ENCODE results near the gene CYBC1. TPM values are rescaled to one million over a fixed set of nuclear protein-coding genes. Genes with fewer than 3 reads are reported as not detected.
A peak's percentile ranks its signal among the peaks of the same experiment; 100 is the strongest.

CYBC1 gene
- polyA plus RNA-seq, 3 donors = 43.7 to 56.5 (median 51.1) TPM

DNA sequence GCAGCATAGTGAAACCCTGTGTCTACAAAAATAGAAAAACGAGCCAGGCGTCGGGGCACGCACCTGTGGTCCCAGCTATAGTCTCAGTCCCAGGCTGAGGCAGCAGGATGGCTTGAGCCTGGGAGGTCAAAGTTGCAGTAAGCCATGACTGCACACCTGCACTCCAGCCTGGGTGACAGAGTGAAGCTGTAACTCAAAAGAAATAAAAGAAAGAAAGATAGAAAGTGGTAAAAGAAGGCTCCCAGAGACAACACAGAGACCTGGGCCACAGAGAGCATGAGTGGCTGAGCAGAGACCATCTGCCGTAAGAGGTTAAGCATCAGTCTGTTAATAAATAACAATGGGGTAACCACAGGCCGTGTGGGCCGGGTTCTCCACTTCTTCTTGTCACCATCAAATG lies 47.7 kb downstream of the CYBC1 start:
- DNase-seq (ENCODE audit: extremely low read depth in 1 of 11, low read depth in 9 of 11, low spot score in 4 of 11) = no peak

DNA sequence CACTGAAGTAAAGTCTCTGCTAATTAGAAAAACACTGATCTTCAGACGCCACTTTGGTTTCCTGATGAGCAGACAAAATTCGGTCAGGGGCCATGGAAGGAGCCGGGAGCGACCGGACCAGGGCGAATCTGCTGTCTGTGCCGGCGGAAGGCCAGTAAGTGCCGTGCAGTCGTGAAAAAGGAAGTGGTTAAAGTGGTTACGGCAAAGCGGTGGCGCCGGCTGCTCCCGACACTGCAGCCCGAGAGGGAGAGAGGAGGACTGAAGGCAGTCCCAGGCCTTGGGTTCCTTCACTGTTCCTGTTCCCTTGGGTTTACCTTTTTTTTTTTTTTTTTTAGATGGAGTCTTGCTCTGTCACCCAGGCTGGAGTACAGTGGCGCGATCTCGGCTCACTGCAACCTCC lies 49.7 kb downstream of the CYBC1 start:
- DNase-seq (ENCODE audit: extremely low read depth in 1 of 11, low read depth in 9 of 11, low spot score in 4 of 11) = no peak

DNA sequence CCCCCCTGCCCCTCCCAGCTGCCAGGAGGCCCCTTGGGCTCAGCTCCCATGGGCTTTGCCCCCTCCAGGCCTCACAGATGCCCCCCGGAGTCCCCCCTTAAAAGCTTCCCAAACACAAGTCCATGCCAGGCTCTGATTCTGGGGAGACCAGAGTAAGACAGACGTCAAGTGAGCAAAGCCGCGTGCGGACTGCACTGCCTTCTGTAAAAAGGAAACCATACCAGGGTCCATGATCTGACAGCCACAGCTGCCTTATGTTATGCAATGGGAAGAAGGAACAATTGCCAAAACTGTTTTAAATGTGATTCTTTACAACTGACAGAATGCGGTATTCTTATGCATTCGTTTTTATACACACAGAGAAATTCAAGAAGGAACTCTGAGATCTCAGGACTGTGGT lies 50.3 kb downstream of the CYBC1 start:
- DNase-seq (ENCODE audit: extremely low read depth in 1 of 11, low read depth in 9 of 11, low spot score in 4 of 11) = peak in 1 of 11 donors; percentile 49

DNA sequence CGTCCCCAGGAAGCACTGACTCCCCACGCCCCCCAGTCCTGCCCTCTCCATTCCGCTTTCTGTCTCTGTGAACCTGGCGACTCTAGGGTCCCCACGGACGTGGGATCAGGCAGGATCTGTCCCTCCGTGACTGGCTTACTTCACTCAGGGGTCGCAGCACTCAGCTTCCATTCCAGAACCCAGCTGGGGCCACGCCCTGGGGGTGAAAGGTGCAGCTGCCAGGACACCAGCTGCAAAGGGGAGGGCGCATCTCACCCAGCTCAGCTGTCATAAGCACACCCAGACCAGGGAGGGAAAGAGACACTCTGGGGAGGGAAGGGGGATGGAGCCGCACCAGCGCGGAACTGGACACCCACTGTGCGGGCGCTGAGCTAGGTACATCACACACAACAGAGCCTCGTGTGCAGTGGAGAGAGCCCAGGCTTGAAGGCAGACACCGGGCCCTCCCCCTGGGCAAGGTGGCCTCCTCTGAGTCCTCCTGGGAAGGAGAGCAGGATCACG lies 50.9 kb downstream of the CYBC1 start:
- DNase-seq (ENCODE audit: extremely low read depth in 1 of 11, low read depth in 9 of 11, low spot score in 4 of 11) = no peak

DNA sequence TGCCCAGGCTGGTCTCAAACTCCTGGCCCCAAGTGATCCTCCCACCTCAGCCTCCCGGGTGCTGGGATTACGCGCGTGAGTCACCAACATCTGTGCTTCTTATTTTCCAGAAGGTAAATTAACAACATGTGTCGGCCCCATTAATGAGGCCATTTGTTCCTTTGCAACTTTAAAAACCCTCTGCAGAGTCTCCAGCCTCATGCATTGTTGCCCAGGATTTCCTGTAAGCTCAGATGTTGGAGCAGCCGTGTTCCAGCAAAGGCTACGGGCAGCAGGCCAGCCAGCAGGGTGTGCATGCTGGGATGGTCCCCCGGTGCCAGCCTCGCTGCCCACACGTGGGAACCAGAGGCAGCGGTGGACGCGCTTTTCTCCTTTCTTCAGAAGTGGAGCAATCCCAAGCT lies 51.5 kb downstream of the CYBC1 start:
- DNase-seq (ENCODE audit: extremely low read depth in 1 of 11, low read depth in 9 of 11, low spot score in 4 of 11) = no peak

DNA sequence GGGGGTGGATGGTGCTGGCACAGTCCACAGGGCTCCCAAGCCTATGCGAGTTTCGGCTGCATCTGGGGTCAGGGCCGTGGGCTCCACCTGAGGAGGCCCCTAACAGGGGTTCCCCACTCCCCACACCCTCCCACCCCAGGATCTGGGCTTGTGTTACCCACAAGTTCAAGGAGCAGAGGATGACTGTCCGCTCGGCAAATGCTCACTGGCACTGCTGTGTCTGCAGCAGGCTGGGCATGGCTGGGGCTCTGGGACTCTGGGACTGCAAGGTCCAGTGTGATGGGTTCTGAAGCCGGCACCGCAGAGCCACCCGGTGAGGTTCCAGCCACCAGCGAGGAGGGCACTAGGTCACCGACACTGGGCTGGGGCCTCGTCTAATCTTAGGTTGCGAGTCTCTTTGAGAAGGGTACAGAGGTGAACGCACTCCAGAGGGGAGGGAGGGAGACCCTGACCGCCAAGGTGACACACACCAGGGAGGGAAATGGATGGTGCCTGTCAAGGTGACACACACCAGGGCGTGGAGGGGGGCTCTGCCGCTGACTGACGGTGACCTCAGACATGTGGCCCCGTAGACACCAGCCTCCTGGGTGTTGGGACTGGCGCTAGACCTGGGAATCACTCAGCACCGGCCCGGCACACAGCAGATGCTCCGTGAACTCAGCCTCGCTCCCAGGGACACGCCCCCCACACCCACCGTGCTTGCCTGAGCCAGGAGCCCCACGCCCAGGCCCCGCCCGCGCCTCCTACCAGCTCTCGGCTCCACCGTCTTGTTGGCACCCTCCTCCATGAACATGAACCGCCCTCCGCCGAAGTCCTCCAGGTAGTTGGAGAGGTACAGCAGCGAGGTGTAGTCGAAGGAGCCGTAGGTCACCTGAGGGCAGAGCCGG lies 52.9 kb downstream of the CYBC1 start:
- no peak for DNase-seq (ENCODE audit: extremely low read depth in 1 of 11, low read depth in 9 of 11, low spot score in 4 of 11)

DNA sequence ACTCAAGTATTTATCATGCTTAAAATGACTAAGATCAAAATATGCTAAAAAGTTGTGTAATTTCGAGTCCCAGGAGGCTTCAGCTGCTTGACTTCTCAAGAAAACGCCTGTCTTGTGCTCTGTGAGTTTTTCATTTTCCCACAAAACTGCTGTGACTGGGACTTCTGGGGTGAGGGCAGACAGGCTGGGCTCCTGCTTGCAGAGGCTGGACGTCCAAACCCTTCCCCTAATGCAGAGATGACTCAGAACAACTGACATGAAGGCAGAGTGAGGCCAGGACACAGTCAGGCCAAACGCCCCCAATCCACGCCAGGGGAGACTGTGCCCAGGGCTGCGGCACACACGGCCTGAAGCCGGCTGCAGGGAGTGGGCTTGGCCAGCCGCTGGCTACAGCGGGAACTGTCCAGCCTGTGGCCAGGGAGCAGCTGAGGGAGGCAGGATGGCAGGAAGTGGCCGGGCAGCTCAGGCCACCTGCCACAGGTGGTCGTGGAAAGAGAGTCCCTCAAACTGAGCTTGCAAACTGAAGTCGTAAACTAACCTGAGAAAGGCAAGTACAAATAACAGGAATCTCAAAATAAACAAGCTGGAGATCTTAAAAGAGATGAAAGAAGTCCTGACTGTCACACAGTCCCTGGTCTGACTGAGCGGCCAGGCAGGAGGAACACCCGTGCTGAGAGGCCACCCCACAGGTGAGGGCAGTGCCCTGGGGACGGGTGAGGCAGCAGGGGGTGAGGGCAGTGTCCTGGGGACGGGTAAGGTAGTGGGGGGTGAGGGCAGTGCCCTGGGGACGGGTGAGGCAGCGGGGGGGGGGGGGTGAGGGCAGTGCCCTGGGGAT lies 53.7 kb downstream of the CYBC1 start:
- no peak for DNase-seq (ENCODE audit: extremely low read depth in 1 of 11, low read depth in 9 of 11, low spot score in 4 of 11)

DNA sequence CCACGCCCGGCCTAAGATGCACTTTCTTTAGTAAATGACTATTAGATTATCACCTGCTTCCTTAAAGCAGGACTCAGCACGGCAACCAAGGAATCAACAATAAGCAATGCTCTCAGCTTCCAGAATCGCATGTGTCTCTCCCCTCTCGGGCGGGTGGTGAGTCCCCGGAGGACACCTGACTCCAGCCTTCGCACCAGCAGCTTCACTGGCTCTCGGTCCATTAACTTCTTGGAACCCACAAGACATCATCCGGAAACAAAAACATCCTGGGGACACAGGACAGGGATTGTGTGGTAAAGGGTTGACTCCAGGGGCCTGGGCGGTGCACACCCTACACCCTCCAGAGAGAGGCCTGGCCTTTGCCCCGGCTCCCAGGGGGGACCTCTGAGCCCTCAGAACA lies 56.3 kb downstream of the CYBC1 start:
- peak in 1 of 11 donors; percentile 57 for DNase-seq (ENCODE audit: extremely low read depth in 1 of 11, low read depth in 9 of 11, low spot score in 4 of 11)

DNA sequence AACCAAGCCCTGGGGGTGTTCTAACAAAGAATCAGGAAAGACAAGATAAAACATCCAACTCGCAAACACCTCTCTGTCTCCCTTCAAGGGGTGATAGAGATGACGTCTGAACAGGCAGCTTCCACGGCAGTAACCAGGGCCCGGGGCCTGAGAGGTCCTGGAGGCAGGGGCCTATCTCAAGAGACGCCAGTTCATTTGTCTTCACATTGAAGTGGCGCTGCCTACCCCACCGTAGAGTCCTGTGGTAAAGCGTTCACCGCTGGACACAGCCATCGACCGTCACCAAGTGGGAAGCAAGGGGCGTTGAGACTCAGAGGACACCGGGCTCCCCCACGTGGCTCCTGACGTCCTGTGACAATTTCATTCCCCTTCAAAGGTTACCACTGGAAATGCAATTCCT lies 57.6 kb downstream of the CYBC1 start:
- no peak for DNase-seq (ENCODE audit: extremely low read depth in 1 of 11, low read depth in 9 of 11, low spot score in 4 of 11)

Other genes with a start within 250 kb of the CYBC1 start
- 10 to 100 TPM; 47.3 to 90.6 (median 57.0) TPM for gene CCDC57, start 237.9 kb downstream of the CYBC1 start, polyA plus RNA-seq (ENCODE audit: insufficient read length in 3 of 3)
- gene SLC16A3, start 221.7 kb downstream of the CYBC1 start, polyA plus RNA-seq (ENCODE audit: insufficient read length in 3 of 3) = 10 to 100 TPM in 2 of 3 donors, 1 to 10 TPM in 1; 9.0 to 36.8 (median 10.5) TPM
- 100 to 1,000 TPM; 116 to 137 (median 127) TPM for gene CSNK1D, start 177.1 kb downstream of the CYBC1 start, polyA plus RNA-seq (ENCODE audit: insufficient read length in 3 of 3)
- gene CD7, start 133.1 kb downstream of the CYBC1 start, polyA plus RNA-seq (ENCODE audit: insufficient read length in 3 of 3) = under 1 TPM; 0.34 to 0.42 (median 0.40) TPM
- 1 to 10 TPM; 1.4 to 2.0 (median 1.8) TPM for gene SECTM1, start 117.0 kb downstream of the CYBC1 start, polyA plus RNA-seq (ENCODE audit: insufficient read length in 3 of 3)
- not detected for gene TEX19, start 91.5 kb downstream of the CYBC1 start, polyA plus RNA-seq (ENCODE audit: insufficient read length in 3 of 3)
- under 1 TPM in 2 of 3 donors, not detected in 1; 0.70 to 0.73 TPM for gene UTS2R, start 79.0 kb downstream of the CYBC1 start, polyA plus RNA-seq (ENCODE audit: insufficient read length in 3 of 3)
- 10 to 100 TPM; 28.1 to 55.7 (median 38.3) TPM for gene HEXD, start 32.4 kb downstream of the CYBC1 start, polyA plus RNA-seq (ENCODE audit: insufficient read length in 3 of 3)
- 10 to 100 TPM; 20.8 to 31.7 (median 27.6) TPM for gene OGFOD3, start 32.2 kb downstream of the CYBC1 start, polyA plus RNA-seq (ENCODE audit: insufficient read length in 3 of 3)
- gene NARF, start 8.0 kb upstream of the CYBC1 start, polyA plus RNA-seq (ENCODE audit: insufficient read length in 3 of 3) = 10 to 100 TPM; 88.2 to 99.3 (median 94.8) TPM
- gene FOXK2, start 69.0 kb upstream of the CYBC1 start, polyA plus RNA-seq (ENCODE audit: insufficient read length in 3 of 3) = 10 to 100 TPM; 41.4 to 43.2 (median 42.3) TPM
- gene WDR45B, start 197.7 kb upstream of the CYBC1 start, polyA plus RNA-seq (ENCODE audit: insufficient read length in 3 of 3) = 10 to 100 TPM; 91.4 to 99.4 (median 95.9) TPM
- gene RAB40B, start 247.9 kb upstream of the CYBC1 start, polyA plus RNA-seq (ENCODE audit: insufficient read length in 3 of 3) = 10 to 100 TPM; 16.7 to 22.5 (median 17.4) TPM

All from renal cortex interstitium (tissue), 11 donors.